ENCODE results near the gene FAT1. TPM values are rescaled to one million over a fixed set of nuclear protein-coding genes. Genes with fewer than 3 reads are reported as not detected.

Gene FAT1
- total RNA-seq, 1 donor from 2014 or later: 84.3 TPM

DNA sequence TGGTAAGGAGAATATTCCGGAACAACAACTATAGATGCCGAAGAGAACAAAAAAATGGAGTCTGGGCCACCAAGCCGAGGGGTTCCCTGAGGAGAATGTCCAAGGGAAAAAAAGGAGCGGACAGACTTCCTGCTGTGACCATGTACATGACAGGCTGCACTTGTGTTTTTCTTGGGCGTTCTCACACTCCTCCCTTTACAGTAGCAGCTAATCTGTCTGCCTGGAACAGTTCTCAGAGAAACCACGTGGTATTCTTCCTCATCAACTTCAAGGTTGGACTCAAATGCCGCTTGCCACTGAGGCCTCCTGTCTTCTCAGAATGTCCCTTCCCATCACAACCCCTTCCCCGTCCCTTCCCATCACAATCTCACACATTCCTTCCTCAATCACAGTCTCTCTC, 137.5 kb downstream of the FAT1 start:
- no peak overlapping the region for H3K27ac ChIP-seq
- TF ChIP-seq, protein P1, sequence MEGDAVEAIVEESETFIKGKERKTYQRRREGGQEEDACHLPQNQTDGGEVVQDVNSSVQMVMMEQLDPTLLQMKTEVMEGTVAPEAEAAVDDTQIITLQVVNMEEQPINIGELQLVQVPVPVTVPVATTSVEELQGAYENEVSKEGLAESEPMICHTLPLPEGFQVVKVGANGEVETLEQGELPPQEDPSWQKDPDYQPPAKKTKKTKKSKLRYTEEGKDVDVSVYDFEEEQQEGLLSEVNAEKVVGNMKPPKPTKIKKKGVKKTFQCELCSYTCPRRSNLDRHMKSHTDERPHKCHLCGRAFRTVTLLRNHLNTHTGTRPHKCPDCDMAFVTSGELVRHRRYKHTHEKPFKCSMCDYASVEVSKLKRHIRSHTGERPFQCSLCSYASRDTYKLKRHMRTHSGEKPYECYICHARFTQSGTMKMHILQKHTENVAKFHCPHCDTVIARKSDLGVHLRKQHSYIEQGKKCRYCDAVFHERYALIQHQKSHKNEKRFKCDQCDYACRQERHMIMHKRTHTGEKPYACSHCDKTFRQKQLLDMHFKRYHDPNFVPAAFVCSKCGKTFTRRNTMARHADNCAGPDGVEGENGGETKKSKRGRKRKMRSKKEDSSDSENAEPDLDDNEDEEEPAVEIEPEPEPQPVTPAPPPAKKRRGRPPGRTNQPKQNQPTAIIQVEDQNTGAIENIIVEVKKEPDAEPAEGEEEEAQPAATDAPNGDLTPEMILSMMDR (IDR thresholded peaks at IDR 0.05): no peak
- H3K27me3 ChIP-seq: no peaks in the 10 kb centered on the region
- H3K4me3 ChIP-seq: no peak overlapping the region
- H3K36me3 ChIP-seq: peaks cover 7% of the 10 kb centered on the region
- DNase-seq (no peak), ATAC-seq (no peak)
- no peaks in the 10 kb centered on the region for H3K9me3 ChIP-seq
- intact Hi-C loops (cut with DNase I): loop anchor here (10.0 kb wide), 1 partner anchor 291 kb away; no protein-coding TSS in a partner anchor
- H3K4me1 ChIP-seq: no peaks in the 10 kb centered on the region

DNA sequence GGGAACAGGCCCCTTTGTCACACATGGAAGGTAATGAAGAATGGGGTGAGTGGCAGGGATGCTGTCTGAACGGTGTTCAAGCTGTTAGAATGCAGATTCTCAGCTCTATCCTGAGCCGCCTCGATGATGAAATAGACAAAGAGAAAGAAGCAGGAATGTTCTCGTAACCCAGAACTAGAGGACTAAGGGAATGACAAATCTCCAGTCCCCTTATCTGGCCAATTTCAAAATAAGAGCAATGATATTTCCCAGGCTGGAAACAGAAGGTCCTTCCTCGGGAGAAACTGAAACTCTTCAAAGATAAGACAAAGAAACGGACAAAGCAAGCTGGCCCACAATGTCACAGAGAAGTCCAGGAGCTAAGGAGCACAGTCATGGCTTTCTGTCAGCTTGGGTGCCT, 138.7 kb downstream of the FAT1 start:
- no peak overlapping the region for H3K27ac ChIP-seq
- no peaks in the 10 kb centered on the region for H3K27me3 ChIP-seq
- DNase-seq: no peak
- intact Hi-C loops (cut with DNase I): loop anchor here (10.0 kb wide), 1 partner anchor 290 kb away; no protein-coding TSS in a partner anchor
- ATAC-seq: no peak
- H3K36me3 ChIP-seq: peaks cover 7% of the 10 kb centered on the region
- TF ChIP-seq, protein P1 (IDR thresholded peaks at IDR 0.05): no peak
- no peak overlapping the region for H3K4me3 ChIP-seq
- no peaks in the 10 kb centered on the region for H3K9me3 ChIP-seq
- no peaks in the 10 kb centered on the region for H3K4me1 ChIP-seq

DNA sequence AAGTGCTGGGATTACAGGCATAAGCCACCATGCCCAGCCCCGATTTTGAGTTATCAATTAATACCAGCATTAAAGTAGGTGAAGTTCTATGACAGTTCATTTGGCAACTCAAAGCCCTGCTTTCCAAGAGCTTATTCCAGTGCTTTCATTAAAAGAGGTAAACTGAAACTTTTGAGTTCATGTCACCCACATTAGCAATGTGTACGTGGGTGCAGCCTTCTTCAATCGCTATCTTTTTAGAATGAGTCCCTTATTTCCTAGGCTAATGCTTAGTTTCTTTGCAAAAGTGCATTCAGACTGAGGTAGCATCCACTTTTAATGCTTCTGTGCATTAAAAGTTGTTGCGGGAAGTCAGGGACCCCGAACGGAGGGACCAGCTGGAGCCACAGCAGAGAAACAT, 142.2 kb downstream of the FAT1 start:
- TF ChIP-seq, protein P1 (IDR thresholded peaks at IDR 0.05): no peak
- H3K27me3 ChIP-seq: no peaks in the 10 kb centered on the region
- no peak for DNase-seq
- no peak for ATAC-seq
- no peaks in the 10 kb centered on the region for H3K4me1 ChIP-seq
- H3K27ac ChIP-seq: no peak overlapping the region
- no peaks in the 10 kb centered on the region for H3K9me3 ChIP-seq
- H3K4me3 ChIP-seq: no peak overlapping the region
- intact Hi-C loops (cut with DNase I): loop anchor here (10.0 kb wide), 1 partner anchor 287 kb away; no protein-coding TSS in a partner anchor
- H3K36me3 ChIP-seq: no peaks in the 10 kb centered on the region

DNA sequence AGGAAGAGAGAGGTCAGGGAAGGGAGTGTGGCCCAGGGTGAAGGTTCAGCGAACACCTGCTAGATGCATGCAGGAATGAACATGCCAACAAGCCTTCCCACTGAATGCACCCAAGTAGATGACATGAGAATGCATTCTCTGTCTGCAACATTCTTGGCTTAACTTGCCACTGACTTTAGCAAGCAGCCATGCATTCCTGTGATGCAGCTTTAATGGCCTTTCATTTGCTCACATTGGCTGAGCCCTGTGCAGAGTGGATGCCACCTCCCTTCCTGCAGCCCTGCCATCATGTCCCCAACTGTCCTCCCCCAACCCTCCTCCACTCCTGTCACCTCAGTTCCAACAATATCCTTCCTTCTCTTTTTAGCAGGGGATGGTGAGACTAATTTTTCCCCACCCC, 143.0 kb downstream of the FAT1 start:
- no peaks in the 10 kb centered on the region for H3K9me3 ChIP-seq
- H3K27me3 ChIP-seq: no peaks in the 10 kb centered on the region
- H3K36me3 ChIP-seq: no peaks in the 10 kb centered on the region
- H3K4me1 ChIP-seq: no peaks in the 10 kb centered on the region
- no peak overlapping the region for H3K27ac ChIP-seq
- intact Hi-C loops (cut with DNase I): loop anchor here (10.0 kb wide), 1 partner anchor 286 kb away; no protein-coding TSS in a partner anchor
- TF ChIP-seq, protein P1 (IDR thresholded peaks at IDR 0.05): no peak
- no peak overlapping the region for H3K4me3 ChIP-seq
- DNase-seq: no peak
- ATAC-seq: no peak

DNA sequence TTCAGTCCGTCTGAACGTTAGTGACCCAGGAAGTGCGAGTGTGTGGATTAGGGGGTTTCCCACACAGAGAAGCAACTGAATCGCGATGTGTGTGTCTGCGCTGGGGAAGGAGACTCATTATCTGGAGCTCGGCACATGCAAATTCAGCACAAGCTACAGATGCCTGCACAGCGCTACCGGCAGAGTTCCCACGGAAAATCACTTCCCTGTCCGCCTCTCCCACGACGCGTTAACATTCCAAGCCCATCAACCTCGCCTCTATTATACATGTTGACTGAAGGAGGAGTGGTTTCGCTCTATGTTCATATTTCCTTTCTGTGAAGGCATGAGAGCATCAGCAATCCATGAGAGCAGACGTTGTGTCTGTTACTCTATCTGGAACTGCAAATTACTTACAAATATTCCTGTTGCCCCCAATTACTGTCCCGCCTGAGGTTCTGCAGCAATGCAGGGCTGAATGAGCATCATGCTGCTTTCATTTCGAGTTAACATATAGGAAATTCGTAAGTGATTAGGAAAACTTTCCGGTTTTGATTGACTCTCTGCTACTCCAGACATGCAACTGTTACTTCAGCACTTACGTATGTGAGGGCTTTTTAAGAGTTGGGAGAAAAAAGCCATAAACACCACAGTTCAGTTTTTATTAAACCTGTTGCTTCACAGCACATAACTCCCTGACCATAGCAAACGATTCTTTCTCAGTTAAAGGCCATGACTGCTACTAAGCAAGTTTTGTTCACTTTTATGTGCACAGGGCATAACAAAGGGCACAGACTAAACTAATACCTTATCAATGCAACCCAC, 153.3 kb downstream of the FAT1 start:
- ATAC-seq (peak; percentile 72), DNase-seq (no peak)
- H3K4me1 ChIP-seq: no peaks in the 10 kb centered on the region
- H3K4me3 ChIP-seq: peak overlapping the region; percentile 1
- intact Hi-C loops (cut with DNase I): no loop called here
- no peaks in the 10 kb centered on the region for H3K36me3 ChIP-seq
- H3K27me3 ChIP-seq: no peaks in the 10 kb centered on the region
- TF ChIP-seq, protein P1 (IDR thresholded peaks at IDR 0.05): no peak
- H3K9me3 ChIP-seq: no peaks in the 10 kb centered on the region
- H3K27ac ChIP-seq: no peak overlapping the region

Measured in upper lobe of right lung (tissue), 1 donor.